Renal cortical epithelial cell (primary cell): ENCODE measurements around the gene ZMYM1. TPM values are rescaled to one million over a fixed set of nuclear protein-coding genes. Genes with fewer than 3 reads are reported as not detected.
A peak's percentile ranks its signal among the peaks of the same experiment; 100 is the strongest.
"Not testable (repeated sequence)": the region's sequence is repeated elsewhere in the genome, so short reads cannot be mapped to it uniquely, and the experiment has no call there.

Experiments used
- DNase-seq: peaks from one replicate; pipeline ENCODE4 v3.0.0-alpha.2; 2011; ENCODE audit warnings: low read depth
- total RNA-seq: library from RNA; depleted of rRNA; stranded (reverse); fragments of >200 nt; gene quantifications from 2 replicates; pipeline ENCODE4 v1.2.3, GENCODE V29; 2014

The ZMYM1 gene
- 16.7 and 26.0 TPM in 2 replicates for total RNA-seq

DNA sequence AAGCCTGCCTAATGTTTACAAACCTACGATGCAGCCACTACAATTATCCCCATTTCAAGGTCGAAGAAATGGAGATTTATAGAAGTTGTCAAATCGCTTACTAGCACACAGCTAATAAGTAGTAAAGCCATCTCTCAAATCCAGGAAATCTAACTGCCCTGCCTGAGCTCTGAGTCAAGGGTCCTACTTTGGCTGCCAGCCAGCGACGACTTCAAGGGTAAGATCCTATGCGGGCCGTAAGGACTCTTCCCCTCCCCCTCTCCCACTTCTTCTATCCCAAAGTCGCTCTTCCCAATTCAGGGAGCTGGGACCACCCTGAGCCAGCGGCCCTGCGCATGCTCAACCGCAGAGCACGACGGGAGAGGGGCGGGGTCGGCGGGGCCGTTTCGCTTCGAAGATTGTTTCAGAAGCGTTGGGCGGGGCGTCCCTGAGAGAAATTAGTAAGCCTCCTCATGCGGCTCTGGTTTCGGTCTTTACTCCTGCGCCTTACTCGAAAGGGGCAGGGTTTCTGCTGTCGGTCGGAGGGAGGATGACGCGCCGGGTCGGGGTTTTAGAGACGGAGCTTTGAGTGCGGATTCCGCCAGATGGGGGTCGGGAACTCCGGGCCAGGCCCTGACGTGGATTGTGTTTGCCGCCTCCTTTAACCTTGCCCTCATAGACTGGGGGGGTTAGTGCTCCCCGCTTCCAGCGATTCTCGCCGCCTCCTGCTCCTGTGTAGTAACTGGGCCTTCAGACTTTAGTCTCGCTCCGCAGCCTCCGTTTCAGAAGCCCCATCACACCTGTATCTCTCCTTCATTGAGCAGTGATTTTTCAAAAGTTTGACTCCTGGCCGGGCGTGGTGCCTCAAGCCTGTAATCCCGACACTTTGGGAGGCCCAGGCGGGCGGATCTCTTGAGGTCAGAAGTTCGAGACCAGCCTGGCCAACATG is at the start of gene ZMYM1:
TSS of gene ZMYM1 (plus strand) at position 383 of the 928 bp plus-strand sequence. CDS start 14,603 bp downstream, outside the sequence.
- DNase-seq: peak; percentile 80

DNA sequence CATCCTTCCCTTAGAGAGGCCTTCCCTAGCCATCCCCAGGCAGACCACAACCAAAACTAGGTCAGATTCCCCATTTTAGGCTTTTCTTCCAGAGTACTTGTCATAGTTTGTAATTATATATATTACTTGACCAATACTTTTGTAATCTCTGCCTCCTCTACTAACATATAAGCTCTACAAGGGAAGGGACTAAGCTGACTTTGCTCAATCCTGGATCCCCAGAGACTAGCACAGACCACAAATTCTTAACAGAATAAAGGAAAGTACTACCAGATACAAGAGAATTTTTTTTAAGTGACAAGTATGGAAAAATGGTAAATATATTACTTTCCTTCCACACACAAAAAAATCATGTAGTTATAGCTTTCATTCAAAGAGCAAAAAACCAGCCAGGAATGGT is 49.4 kb upstream of the ZMYM1 start:
- no peak for DNase-seq

DNA sequence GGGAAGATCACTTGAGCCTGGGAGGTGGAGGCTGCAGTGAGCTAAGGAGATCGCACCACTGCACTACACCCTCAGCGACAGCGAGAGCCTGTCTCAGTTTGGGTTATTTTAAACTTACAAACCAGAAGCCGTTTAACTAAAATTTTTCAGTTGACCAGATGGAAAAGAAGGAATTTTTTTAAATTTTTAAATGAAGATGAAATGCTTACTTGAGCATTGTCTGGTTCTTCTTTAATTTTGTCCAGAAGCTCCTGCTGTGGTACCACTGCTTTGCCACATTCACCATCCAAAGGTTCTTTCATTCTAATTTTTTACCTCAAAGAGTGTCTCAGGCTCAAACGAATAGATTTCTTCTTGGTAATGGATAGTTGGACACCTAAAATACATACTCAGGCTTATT is 48.8 kb upstream of the ZMYM1 start:
- no peak for DNase-seq

DNA sequence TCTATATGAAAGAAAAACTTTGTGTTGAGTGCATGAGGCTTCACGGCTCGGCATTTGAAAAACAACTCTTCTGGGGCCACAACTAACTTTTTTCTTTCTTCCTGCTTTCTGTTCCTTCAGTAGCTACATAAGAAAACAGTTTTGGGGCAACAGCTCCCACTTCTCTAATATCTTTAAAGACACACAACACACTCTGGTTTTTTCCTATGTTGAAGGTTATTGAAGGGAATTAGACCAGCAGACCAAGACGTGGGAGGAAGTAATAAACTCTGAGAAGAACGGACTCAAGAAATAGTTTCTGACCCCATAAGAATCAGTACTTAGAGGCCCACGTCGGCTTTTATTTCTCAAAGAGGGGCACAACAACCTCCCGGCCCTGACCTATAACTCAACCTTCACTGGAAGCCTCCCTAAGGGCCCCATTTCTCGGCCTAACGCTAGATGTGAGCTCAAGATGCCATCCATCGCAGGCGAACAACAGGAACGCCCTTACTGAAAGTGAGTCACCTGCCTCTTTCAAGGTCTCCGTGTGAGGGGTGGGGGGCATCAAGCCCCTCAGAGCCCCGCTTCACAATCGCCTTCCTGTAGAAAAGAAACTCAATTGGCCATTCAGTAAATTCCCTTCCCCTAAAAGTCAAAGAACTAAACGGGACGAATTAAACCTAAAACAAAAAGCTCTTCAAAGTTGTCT is 48.3 kb upstream of the ZMYM1 start:
- peak; percentile 47 for DNase-seq

DNA sequence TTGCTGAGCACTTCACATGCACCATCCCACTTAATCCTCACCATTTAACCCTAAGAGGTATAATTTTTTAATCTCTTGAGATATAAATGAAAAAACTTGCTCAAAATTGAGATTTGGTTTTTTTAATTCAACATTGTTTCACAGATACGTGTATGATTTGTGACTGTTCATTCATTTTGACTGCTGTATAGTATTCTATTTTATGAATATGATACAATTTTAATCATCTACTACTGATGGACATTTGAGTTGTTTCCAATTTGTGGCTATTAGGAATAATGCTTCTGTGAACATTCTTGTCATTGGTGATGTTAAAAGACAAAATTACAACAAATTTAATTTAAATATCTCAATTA is 46.8 kb upstream of the ZMYM1 start:
- no peak for DNase-seq

DNA sequence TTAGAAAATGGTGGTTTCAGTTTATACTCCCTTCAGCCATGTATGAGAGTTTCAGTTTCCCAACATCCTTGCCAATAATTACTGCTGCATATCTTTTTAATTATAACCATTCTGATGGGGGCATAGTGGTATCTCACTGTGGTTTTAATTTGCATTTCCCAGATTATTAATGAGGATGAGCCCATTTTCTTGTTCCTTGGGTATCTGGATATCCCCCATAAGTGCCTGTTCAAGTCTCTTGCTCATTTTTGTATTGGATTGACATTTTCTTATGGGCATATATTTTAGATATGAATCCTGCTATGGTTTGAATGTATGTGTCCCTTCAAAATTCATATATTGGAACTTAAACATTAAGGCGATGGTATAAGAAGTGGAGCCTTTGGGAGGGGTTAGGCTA is 45.8 kb upstream of the ZMYM1 start:
- DNase-seq: no peak

DNA sequence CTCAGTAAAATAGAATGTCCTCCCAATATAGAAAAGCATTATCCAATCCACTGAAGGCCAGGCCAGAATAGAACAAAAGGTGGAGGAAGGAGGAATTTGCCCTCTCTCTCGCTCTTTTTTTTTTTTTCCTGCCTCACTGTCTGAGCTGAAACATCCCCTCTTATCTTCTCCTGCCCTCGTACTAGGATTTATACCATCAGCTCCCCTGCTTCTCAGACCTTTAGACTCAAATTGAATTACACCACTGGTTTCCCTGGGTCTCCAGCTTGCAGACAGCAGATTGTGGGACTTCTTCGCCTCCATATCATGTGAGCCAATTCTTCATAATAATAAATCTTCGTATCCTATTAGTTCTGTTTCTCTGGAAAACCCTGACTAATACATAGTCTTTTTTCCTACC is 42.6 kb upstream of the ZMYM1 start:
- no peak for DNase-seq

DNA sequence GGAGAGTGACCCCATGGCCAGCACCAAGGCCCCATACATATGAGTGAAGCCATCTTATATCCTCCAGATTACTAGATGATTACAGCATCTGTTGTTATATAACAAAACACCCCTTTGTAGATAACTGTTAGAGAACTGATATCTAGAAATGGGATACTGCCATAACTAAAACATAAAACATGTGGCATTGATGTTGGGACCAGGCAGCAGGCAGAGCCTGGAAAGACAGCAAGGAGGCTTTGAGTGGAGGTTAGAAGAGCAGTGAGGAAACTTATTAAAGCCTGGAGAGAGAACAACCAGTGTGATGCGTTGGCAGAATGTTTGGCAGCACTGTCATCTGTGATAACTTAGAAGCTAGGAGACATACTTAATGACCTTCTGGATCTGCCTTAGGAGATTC is 42.0 kb upstream of the ZMYM1 start:
- DNase-seq: no peak

DNA sequence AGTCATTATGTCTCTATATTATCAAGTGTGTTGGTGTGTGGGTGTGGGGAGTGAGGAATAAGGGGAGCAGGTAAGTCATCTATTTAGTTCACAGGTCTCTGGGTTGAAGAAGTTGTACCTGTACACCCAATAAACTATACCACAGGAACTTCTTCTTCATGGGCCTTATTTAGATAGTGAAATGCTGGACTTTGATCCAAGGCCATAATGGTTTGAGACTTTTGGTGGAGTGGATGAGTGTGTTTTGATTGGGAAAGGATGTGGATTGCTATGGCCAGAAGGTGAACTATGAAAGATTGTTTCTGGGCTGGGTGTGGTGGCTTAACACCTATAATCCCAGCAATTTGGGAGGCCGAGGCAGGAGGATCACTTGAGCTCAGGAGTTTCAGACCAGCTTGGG is 40.5 kb upstream of the ZMYM1 start:
- no peak for DNase-seq

DNA sequence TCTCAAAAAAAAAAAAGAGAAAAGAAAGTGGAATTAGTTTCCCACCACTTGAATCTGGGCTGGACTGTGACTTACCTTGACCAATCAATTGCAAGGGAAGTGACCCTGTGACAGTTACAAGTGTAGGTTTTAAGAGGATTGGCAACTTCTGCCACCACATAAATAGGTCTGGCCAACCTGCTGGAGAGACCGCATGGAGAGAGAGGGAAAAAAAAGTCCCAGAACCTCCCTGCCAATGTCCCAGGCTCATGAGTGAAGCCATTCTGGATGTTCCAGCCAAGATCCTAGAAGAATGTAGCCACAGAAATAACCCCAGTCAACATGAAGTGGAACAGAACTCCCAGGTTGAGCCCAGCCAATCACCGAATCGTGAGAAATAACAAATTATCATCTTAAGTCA is 35.7 kb upstream of the ZMYM1 start:
- DNase-seq: no peak

DNA sequence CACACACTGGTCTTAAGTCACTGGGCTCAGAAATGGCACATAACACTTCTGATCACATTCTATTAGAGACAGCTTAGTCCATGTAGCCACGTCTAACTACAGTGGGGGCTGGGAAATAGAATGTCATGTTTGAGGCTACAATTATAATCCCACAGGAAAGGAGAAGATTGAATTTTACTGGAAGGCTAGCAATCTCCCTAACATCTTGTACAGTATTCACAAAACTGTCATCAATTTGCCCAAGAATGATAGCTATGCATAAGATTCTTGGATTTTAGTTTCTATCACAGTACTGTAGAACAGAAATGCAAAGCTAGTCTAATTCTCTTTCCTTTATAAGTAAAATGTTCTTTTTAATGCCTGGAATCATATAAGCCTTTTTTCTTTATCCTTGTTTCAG is 34.8 kb upstream of the ZMYM1 start:
- no peak for DNase-seq

DNA sequence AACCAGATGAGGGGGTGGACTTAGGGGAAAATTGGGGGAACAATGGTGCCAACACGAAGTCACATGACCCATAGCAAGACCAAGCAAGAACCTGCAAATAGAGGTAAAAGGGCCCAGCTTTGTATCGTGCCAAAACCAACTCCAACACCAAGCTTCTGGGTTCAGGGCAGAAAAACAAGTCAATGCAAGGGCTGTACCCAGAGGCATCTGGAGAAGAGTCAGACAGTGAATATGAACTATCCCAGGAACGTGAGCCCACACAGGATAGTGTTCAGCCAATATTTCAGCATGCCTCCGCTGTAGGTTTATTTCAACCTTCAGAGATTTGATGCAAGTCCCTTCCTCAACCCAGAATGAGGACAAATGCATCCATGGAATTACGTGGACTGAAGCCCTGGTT is 32.5 kb upstream of the ZMYM1 start:
- DNase-seq: no peak

DNA sequence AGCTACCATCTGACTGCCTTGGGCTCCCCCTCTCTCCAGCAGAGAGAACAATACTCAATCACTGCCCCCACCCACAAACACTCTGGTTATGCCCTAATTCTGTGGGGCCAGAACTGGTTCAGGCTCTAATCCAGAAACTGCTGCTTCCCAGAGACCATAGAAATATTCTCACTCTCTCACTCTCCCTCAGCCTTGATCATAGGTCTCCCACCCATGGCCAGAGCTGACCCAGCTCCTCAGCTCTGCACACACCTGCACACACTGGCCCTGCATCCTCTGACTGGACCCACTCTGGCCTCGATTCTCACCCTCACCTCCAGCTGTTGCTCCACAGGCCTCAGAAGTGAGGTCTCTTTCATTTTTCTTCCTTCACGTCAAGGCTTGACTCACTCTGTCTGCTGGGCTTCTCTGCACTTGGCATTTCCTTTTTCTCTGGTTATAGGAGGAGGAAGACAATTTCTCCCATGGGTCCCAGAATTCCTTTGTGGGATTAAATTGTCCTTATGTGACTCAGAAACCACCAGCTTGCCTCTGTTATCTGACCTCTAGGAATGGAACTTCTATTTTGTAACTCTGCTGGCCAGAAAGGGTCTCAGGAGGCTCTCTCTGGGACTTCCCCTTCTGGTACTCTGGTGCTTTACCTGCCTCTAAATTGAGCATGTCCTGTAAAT is 31.9 kb upstream of the ZMYM1 start:
- DNase-seq: peak; percentile 94

DNA sequence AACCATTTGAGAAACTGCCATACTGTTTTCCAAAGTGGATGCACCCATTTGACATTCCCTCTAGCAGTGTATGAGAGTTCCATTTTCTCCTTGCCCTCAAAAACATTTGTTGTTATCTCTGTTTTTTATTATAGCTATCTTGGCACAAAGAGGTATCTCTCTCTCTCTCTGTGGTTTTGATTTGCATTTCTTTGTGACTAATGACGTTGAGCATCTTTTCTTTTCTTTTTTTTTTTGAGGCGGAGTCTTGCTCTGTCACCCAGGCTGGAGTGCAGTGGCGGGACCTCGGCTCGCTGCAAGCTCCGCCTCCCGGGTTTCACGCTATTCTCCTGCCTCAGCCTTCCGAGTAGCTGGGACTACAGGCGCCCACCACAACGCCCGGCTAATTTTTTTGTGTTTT is 30.1 kb upstream of the ZMYM1 start:
- no peak for DNase-seq

DNA sequence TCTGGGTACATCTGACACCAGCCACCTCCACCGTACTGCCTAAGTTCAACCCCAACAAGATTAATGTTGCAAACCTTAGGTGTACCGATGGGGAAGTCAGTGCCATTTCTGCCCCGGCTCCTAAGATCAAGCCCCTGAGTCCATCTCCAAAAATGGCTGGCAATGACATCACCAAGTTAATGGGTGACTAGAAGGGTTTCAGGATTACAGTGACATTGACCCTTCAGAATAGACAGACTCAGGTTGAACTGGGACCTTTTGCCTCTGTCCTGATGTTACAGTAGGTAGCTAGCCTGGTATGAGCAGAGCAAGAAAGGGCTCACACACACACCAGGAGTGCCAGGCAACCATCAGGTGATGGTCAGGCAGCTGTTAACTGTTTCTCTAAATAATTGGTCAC is 25.8 kb upstream of the ZMYM1 start:
- no peak for DNase-seq

DNA sequence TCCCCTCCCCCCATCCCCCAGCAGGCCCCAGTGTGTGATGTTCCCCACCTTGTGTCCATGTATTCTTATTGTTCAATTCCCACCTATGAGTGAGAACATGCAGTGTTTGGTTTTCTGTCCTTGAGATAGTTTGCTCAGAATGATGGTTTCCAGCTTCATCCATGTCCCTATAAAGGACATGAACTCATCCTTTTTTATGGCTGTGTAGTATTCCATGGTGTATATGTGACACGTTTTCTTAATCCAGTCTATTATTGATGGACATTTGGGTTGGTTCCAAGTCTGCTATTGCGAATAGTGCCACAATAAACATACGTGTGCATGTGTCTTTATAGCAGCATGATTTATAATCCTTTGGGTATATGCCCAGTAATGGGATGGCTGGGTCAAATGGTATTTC is 24.9 kb upstream of the ZMYM1 start:
- not testable (repeated sequence) for DNase-seq

DNA sequence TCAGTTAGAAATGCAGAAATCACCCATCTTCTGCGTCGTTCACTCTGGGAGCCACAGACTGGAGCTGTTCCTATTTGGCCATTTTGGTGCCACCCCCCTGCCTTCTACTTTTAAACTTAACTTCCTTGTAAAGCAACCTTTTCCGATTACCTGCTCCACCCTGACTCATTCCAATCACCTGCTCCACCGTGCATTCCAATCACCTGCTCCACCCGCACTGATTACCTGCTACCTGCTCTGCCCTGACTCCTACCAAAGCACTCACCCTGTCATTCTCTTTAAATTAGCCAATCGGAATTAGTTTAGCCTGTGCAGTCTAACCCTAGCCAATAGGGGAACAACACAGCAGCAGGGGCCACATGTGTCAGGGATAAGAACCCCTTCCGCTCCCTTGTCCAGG is 20.9 kb upstream of the ZMYM1 start:
- not testable (repeated sequence) for DNase-seq

DNA sequence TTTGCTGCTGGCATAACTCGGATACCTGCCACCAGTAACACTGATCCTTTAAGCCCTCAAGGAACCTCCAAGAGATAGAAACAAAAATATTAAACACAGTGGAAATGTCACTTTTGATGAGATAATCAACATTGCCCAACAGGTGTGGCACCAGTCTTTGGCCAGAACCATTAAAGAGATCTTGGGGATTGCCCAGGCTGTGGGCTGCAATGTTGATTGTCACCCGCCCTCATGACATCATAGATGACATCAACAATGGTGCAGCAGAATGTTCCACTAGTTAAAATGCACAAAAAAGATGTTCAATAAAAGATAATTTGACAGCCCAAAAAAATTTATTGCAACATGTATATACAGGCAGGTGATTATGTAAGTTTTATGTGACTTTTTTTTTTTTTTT is 20.2 kb upstream of the ZMYM1 start:
- no peak for DNase-seq

DNA sequence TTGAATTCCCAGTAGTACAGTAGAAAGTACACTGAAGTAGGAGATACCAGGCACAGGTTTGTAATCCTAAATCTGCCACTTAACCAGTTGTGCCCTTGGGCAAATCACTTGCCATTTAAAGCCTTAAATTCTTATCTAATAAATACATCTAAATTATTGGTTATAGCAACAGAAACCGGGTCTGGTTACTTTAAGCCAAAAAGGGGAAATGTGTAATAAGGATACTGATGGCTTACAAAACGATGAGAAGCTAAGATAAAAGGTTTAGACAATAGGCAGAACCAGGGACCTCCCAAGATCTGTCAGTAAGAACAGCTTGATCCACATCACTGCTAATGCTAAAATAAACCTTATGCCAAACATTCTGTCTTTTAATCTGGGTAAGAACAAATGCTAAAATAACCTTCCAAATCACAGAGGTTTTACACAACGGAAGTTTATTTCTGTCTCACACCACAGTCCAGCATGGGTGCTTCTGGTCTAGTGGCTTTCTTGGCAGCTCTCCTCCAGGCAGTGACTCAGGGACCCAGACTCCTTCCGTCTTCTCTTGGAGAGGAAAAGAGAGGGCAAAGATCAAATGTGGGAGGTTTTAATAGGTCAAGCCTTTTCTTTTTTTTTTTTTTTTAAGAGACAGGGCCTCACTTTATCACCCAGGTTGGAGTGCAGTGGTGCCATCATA is 16.5 kb upstream of the ZMYM1 start:
- DNase-seq: peak; percentile 13

DNA sequence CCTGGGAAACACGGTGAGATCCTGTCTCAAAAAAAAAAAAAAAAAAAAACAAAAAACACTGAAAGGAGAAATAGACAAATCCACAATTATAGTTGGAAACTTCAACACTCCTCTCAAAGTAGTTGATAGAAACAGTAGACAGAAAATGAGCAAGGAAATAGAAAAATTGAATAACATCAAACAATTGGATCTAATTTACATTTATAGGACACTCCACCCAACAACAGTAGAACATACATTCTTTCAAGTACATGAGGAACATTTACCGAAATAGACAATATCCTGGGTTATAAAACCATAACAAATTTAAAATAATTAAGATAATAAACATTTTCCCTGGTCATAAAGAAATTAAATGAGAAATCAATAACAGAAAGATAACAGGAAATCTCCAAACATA is 14.9 kb upstream of the ZMYM1 start:
- DNase-seq: no peak

DNA sequence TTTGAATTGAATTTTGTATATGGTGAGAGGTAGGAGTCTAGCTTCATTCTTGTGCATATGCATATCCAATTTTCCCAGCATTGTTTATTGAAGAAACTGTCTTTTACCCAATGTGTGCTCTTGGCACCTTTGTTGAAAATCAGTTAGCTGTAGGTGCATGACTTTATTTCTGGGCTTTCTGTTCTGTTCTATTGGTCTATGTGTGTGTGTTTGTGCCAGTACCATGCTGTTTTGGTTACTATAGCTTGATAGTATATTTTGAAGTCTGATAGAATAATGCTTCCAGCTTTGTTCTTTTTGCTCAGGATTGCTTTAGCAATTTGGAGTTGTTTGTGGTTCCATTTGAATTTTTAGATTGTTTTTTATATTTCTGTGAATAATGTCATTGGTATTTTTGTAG is 9.4 kb upstream of the ZMYM1 start:
- no peak for DNase-seq

DNA sequence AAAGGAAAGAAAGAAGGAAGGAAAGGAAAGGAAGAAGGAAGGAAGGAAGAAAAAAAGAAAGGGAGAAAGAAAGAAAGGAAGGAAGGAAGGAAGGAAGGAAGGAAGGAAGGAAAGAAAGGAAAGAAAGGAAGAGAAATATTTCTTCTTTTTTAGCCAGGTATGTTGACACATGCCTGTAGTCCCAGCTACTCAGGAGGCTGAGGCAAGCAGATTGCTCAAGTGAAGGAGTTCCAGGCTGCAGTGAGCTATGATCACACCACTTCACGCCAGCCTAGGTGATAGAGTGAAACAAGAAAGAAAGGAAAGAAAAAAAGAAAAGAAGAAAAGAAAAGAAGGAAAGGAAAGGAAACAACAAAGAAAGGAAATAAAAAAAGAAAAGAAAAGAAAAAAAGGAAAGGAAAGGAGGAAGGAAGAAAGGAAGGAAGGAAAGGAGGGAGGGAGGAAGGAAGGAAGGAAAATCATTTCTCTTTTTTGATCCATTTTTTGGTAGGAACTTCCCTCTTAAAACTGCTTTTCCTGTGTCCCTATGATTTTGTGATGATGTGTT is 5.8 kb upstream of the ZMYM1 start:
- no peak for DNase-seq
